ENCODE results near the gene SIVA1. TPM values are rescaled to one million over a fixed set of nuclear protein-coding genes. Genes with fewer than 3 reads are reported as not detected.

The SIVA1 gene
- total and polyA plus RNA-seq, 4 donors = 67.5 to 212 (median 128) TPM

GRCh38 chr14:104718147-104718546 is 34.8 kb upstream of the SIVA1 start:
- Histone ChIP-seq H3K27me3 (ENCODE audit: control insufficient read depth in 3 of 3, insufficient read depth in 3 of 3, low read length in 2 of 3) (no peaks in the 10 kb centered on the region), H3K9ac (ENCODE audit: insufficient read depth in 1 of 2, low read length in 2 of 2) (no peak overlapping the region), H3K9me3 (ENCODE audit: control insufficient read depth in 4 of 4, insufficient read depth in 3 of 4, low read length in 3 of 4) (no peaks in the 10 kb centered on the region), H3K36me3 (ENCODE audit: control insufficient read depth in 4 of 4, insufficient read depth in 4 of 4, low read length in 4 of 4) (peaks cover 0 to 61% (median 7%) of the 10 kb centered on the region in 4 donors), H3K4me1 (ENCODE audit: control insufficient read depth in 5 of 5, insufficient read depth in 5 of 5, low read length in 5 of 5) (peaks cover 0 to 3% (median 0%) of the 10 kb centered on the region in 5 donors), H3K4me3 (no peak overlapping the region), H3K27ac (ENCODE audit: low read depth in 1 of 2, low read length in 1 of 2) (no peak overlapping the region)
- DNase-seq = no peak
- 91 to 92% methylated on average over 10 of the region's 10 CpGs for WGBS, 2 donors
- no peak for ATAC-seq (ENCODE audit: insufficient read depth, low FRiP score)
- no peak for TF ChIP-seq CTCF (IDR thresholded peaks at IDR 0.05; ENCODE audit: control extremely low read depth, extremely low read depth)

GRCh38 chr14:104718871-104719270 is 34.1 kb upstream of the SIVA1 start:
- TF ChIP-seq CTCF (IDR thresholded peaks at IDR 0.05; ENCODE audit: control extremely low read depth, extremely low read depth) = no peak
- H3K9ac ChIP-seq (ENCODE audit: insufficient read depth in 1 of 2, low read length in 2 of 2) = no peak overlapping the region
- no peaks in the 10 kb centered on the region for H3K9me3 ChIP-seq (ENCODE audit: control insufficient read depth in 4 of 4, insufficient read depth in 3 of 4, low read length in 3 of 4)
- DNase-seq (no peak), ATAC-seq (ENCODE audit: insufficient read depth, low FRiP score) (no peak)
- no peak overlapping the region for H3K27ac ChIP-seq (ENCODE audit: low read depth in 1 of 2, low read length in 1 of 2)
- WGBS, 2 donors = 91 to 94% methylated on average over 11 of the region's 11 CpGs
- H3K4me3 ChIP-seq = no peak overlapping the region
- H3K27me3 ChIP-seq (ENCODE audit: control insufficient read depth in 3 of 3, insufficient read depth in 3 of 3, low read length in 2 of 3) = no peaks in the 10 kb centered on the region
- H3K4me1 ChIP-seq (ENCODE audit: control insufficient read depth in 5 of 5, insufficient read depth in 5 of 5, low read length in 5 of 5) = peaks cover 0 to 5% (median 3%) of the 10 kb centered on the region in 5 donors
- H3K36me3 ChIP-seq (ENCODE audit: control insufficient read depth in 4 of 4, insufficient read depth in 4 of 4, low read length in 4 of 4) = peaks cover 0 to 54% (median 4%) of the 10 kb centered on the region in 4 donors

- H3K4me3 ChIP-seq = no peak overlapping the region
- no peak overlapping the region for H3K9ac ChIP-seq (ENCODE audit: insufficient read depth in 1 of 2, low read length in 2 of 2)
- peaks cover 0 to 5% (median 3%) of the 10 kb centered on the region in 5 donors for H3K4me1 ChIP-seq (ENCODE audit: control insufficient read depth in 5 of 5, insufficient read depth in 5 of 5, low read length in 5 of 5)
- DNase-seq (no peak), ATAC-seq (ENCODE audit: insufficient read depth, low FRiP score) (no peak)
- H3K9me3 ChIP-seq (ENCODE audit: control insufficient read depth in 4 of 4, insufficient read depth in 3 of 4, low read length in 3 of 4) = no peaks in the 10 kb centered on the region
- whole genome bisulfite sequencing, 2 donors = 91 to 95% methylated on average over 15 of the region's 15 CpGs
- H3K27me3 ChIP-seq (ENCODE audit: control insufficient read depth in 3 of 3, insufficient read depth in 3 of 3, low read length in 2 of 3) = no peaks in the 10 kb centered on the region
- H3K27ac ChIP-seq (ENCODE audit: low read depth in 1 of 2, low read length in 1 of 2) = no peak overlapping the region
- TF ChIP-seq CTCF (IDR thresholded peaks at IDR 0.05; ENCODE audit: control extremely low read depth, extremely low read depth) = no peak
- H3K36me3 ChIP-seq (ENCODE audit: control insufficient read depth in 4 of 4, insufficient read depth in 4 of 4, low read length in 4 of 4) = peaks cover 0 to 50% (median 4%) of the 10 kb centered on the region in 4 donors
Observed at GRCh38 chr14:104719343-104719742, 33.6 kb upstream of the SIVA1 start.
